ENCODE results near the gene ZMYND12.
"Not testable (repeated sequence)": the region's sequence is repeated elsewhere in the genome, so short reads cannot be mapped to it uniquely, and the experiment has no call there.

The ZMYND12 gene

GRCh38 chr1:42456010-42456753, at the start of gene ZMYND12, which contains the start of gene PPCS:
Gene ZMYND12 (minus strand): TSS chr1:42456022. CDS start chr1:42455997, 25 bp downstream.
Gene PPCS (plus strand): TSS chr1:42456543. CDS start chr1:42456566, 23 bp downstream.
- Mint-ChIP-seq H3K27ac (peak within 1 kb of the TSS; percentile 97), H3K4me1 (ENCODE audit: low read depth) (peaks cover 47% of the 10 kb centered on the region), H3K4me3 (peak within 1 kb of the TSS; percentile 95)

GRCh38 chr1:42504535-42505128, 48.8 kb upstream of the ZMYND12 start:
- Mint-ChIP-seq H3K36me3 (peaks cover 23% of the 10 kb centered on the region), H3K27ac (no peak overlapping the region), H3K27me3 (no peaks in the 10 kb centered on the region), H3K4me1 (ENCODE audit: low read depth) (no peaks in the 10 kb centered on the region), H3K4me3 (no peak overlapping the region), H3K9me3 (ENCODE audit: low read depth) (no peaks in the 10 kb centered on the region)

More at GRCh38 chr1:42456010-42456753, at the start of gene ZMYND12, which contains the start of gene PPCS:
- H3K36me3 Mint-ChIP-seq, result peaks cover 8% of the 10 kb centered on the region
- H3K9me3 Mint-ChIP-seq (ENCODE audit: low read depth), result no peaks in the 10 kb centered on the region
- no peaks in the 10 kb centered on the region for H3K27me3 Mint-ChIP-seq

GRCh38 chr1:42502031-42502430, 46.2 kb upstream of the ZMYND12 start:
- H3K36me3 Mint-ChIP-seq, result peaks cover 17% of the 10 kb centered on the region
- H3K27me3 Mint-ChIP-seq; H3K27ac Mint-ChIP-seq; H3K4me1 Mint-ChIP-seq (ENCODE audit: low read depth); H3K9me3 Mint-ChIP-seq (ENCODE audit: low read depth); H3K4me3 Mint-ChIP-seq: not testable (repeated sequence)

DNA sequence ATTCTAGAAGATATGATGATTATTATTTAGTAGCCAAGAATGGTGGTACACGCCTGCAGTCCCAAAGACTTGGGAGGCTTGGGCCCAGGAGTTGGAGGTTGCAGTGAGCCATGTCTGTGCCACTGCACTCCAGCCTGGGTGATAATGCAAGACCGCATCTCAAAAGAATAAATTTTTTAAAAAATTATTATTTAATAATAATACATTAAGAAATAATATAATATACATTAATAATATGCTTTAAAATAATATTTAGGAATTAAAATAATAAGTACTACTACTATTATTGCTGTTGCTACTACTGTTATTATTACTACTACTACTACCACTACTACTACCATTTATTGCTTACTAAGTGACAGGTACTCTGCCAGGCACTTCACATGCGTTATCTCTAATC, 34.4 kb upstream of the ZMYND12 start:
- no peak overlapping the region for H3K27ac Mint-ChIP-seq
- H3K9me3 Mint-ChIP-seq (ENCODE audit: low read depth), result no peaks in the 10 kb centered on the region
- H3K4me1 Mint-ChIP-seq (ENCODE audit: low read depth), result no peaks in the 10 kb centered on the region
- H3K36me3 Mint-ChIP-seq, result peaks cover 16% of the 10 kb centered on the region
- no peak overlapping the region for H3K4me3 Mint-ChIP-seq
- no peaks in the 10 kb centered on the region for H3K27me3 Mint-ChIP-seq

GRCh38 chr1:42484382-42484781, 28.6 kb upstream of the ZMYND12 start:
- no peaks in the 10 kb centered on the region for H3K27me3 Mint-ChIP-seq
- no peak overlapping the region for H3K27ac Mint-ChIP-seq
- H3K9me3 Mint-ChIP-seq (ENCODE audit: low read depth), result no peaks in the 10 kb centered on the region
- no peaks in the 10 kb centered on the region for H3K4me1 Mint-ChIP-seq (ENCODE audit: low read depth)
- no peak overlapping the region for H3K4me3 Mint-ChIP-seq
- H3K36me3 Mint-ChIP-seq, result peaks cover 9% of the 10 kb centered on the region

DNA sequence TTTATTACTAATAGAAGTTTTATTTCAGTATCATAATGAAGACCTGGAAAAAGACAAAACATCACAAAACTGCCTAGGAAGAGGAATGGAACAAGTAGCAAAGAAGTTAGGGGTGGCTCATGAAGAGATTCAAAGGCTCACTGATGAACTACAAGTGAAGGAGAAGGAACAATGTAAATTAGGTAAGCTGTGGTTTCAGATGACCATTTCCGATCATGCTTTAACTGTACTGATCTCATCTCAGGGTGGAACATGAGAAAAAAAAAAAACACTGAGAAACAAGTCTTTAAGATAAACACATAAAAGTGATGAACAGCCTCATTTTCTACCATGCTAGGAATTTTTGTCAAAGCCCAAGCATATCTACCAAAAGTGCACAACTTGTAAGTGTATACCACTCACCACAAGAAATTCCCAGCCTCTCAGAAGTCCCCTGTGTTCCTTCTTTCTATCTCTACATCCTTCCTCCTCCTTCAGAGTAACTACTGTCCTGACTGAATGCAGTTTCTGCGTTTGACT, 26.9 kb upstream of the ZMYND12 start:
- Mint-ChIP-seq H3K9me3 (ENCODE audit: low read depth) (no peaks in the 10 kb centered on the region), H3K27ac (no peak overlapping the region), H3K27me3 (no peaks in the 10 kb centered on the region), H3K4me1 (ENCODE audit: low read depth) (no peaks in the 10 kb centered on the region), H3K36me3 (peaks cover 9% of the 10 kb centered on the region), H3K4me3 (no peak overlapping the region)

DNA sequence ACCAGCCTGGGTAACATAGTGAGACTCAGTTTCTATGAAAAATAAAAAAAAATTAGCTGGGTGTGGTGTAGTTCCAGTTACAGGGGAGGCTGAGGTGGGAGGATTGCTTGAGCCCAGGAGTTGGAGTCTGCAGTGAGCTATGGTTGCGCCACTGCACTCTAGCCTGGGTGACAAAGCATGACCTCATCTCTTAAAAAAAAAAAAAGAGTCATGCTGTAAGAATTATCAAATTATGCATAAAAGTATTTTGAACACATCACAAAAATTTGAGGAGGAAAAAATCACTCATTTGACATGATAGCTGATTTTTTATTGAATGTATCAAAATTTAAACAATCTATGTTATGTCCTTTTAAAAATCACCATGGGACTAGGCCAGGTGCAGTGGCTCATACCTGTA, 25.1 kb upstream of the ZMYND12 start:
- H3K27ac Mint-ChIP-seq, result no peak overlapping the region
- H3K9me3 Mint-ChIP-seq (ENCODE audit: low read depth), result no peaks in the 10 kb centered on the region
- peaks cover 7% of the 10 kb centered on the region for H3K36me3 Mint-ChIP-seq
- H3K4me1 Mint-ChIP-seq (ENCODE audit: low read depth), result no peaks in the 10 kb centered on the region
- no peak overlapping the region for H3K4me3 Mint-ChIP-seq
- no peaks in the 10 kb centered on the region for H3K27me3 Mint-ChIP-seq

DNA sequence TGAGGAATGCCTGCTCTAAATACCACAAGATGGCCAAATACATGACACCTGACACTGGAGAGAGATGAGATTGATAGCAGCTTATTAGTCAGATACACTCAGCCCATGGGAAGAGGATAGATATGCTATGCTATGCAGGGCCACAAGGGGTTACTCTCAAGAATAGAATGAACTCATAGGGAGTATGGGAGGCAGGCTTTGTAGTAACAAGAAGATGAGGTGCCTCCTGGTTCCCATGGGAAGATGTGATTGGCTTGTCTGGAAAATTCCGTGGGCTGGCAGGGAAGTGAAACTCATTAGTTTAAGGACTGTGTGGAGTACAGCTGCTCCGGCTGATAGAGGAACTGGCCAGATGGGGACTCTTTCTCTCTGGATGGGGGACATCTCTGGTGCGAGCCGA, 23.8 kb upstream of the ZMYND12 start:
- Mint-ChIP-seq H3K36me3 (peaks cover 5% of the 10 kb centered on the region), H3K27me3 (no peaks in the 10 kb centered on the region), H3K4me1 (ENCODE audit: low read depth) (no peaks in the 10 kb centered on the region), H3K9me3 (ENCODE audit: low read depth) (no peaks in the 10 kb centered on the region), H3K4me3 (no peak overlapping the region), H3K27ac (no peak overlapping the region)

GRCh38 chr1:42477775-42478174, 22.0 kb upstream of the ZMYND12 start:
- no peaks in the 10 kb centered on the region for H3K4me1 Mint-ChIP-seq (ENCODE audit: low read depth)
- H3K36me3 Mint-ChIP-seq, result peaks cover 8% of the 10 kb centered on the region
- H3K4me3 Mint-ChIP-seq, result no peak overlapping the region
- H3K9me3 Mint-ChIP-seq (ENCODE audit: low read depth), result no peaks in the 10 kb centered on the region
- H3K27me3 Mint-ChIP-seq, result no peaks in the 10 kb centered on the region
- no peak overlapping the region for H3K27ac Mint-ChIP-seq

- not testable (repeated sequence) for H3K9me3 Mint-ChIP-seq (ENCODE audit: low read depth); H3K4me1 Mint-ChIP-seq (ENCODE audit: low read depth); H3K27me3 Mint-ChIP-seq; H3K4me3 Mint-ChIP-seq; H3K36me3 Mint-ChIP-seq; H3K27ac Mint-ChIP-seq
Observed at GRCh38 chr1:42477354-42477753, 21.5 kb upstream of the ZMYND12 start.

DNA sequence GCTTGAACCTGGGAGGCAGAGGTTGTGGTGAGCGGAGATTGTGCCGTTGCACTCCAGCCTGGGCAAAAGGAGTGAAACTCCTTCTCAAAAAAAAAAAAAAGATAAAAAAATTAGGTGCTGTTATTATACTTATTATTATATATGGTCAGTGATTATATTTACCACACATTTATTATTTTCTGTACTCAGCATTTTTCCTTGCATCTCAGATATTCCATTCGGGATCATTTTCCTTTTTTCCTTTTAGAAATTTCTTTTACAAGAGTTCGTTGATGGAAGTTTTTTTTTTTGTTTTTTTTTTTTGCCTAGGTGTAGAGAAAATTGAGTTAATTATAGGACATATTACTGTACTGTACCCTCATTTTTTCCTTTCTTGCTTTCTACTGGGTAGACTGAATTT, 20.8 kb upstream of the ZMYND12 start:
- Mint-ChIP-seq H3K36me3 (peaks cover 5% of the 10 kb centered on the region), H3K27me3 (no peaks in the 10 kb centered on the region), H3K4me1 (ENCODE audit: low read depth) (no peaks in the 10 kb centered on the region), H3K4me3 (no peak overlapping the region), H3K27ac (no peak overlapping the region), H3K9me3 (ENCODE audit: low read depth) (no peaks in the 10 kb centered on the region)

GRCh38 chr1:42469727-42470126, 13.9 kb upstream of the ZMYND12 start:
- Mint-ChIP-seq H3K27ac (no peak overlapping the region), H3K27me3 (no peaks in the 10 kb centered on the region), H3K4me3 (no peak overlapping the region), H3K9me3 (ENCODE audit: low read depth) (no peaks in the 10 kb centered on the region), H3K36me3 (peaks cover 23% of the 10 kb centered on the region), H3K4me1 (ENCODE audit: low read depth) (no peaks in the 10 kb centered on the region)

- Mint-ChIP-seq H3K9me3 (ENCODE audit: low read depth) (no peaks in the 10 kb centered on the region), H3K36me3 (peaks cover 15% of the 10 kb centered on the region), H3K4me1 (ENCODE audit: low read depth) (peaks cover 24% of the 10 kb centered on the region), H3K27ac (no peak overlapping the region), H3K27me3 (no peaks in the 10 kb centered on the region), H3K4me3 (no peak overlapping the region)
Observed at GRCh38 chr1:42466030-42466429, 10.2 kb upstream of the ZMYND12 start.

DNA sequence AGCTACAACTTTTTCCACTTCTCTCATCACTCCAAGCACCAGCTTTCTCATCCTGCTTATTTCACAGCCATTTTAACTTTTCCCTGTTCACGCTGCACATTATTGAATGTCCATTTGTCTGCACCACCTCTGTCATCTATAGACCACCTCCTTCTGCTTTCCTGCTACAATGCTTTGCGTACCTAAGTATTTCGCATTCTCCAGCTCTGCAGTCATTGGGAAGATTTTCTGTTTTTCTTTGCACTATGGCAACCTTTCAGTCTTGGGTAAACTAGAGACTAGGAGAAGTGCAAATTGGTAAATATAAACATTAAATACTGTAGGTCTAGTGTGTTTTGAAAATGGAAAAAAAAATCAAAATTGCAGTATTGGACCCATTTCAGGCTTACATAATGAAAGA, 8.1 kb upstream of the ZMYND12 start:
- peak overlapping the region; percentile 91 for H3K4me3 Mint-ChIP-seq
- H3K36me3 Mint-ChIP-seq, result peaks cover 12% of the 10 kb centered on the region
- no peaks in the 10 kb centered on the region for H3K9me3 Mint-ChIP-seq (ENCODE audit: low read depth)
- no peaks in the 10 kb centered on the region for H3K27me3 Mint-ChIP-seq
- peak overlapping the region; percentile 1 for H3K27ac Mint-ChIP-seq
- H3K4me1 Mint-ChIP-seq (ENCODE audit: low read depth), result peaks cover 41% of the 10 kb centered on the region

GRCh38 chr1:42462828-42463763, 7.3 kb upstream of the ZMYND12 start, which contains the start of gene CCDC30:
Gene CCDC30 (plus strand): TSS chr1:42463286. CDS start chr1:42480552, 17,266 bp downstream.
- peaks cover 49% of the 10 kb centered on the region for H3K4me1 Mint-ChIP-seq (ENCODE audit: low read depth)
- H3K27me3 Mint-ChIP-seq, result no peaks in the 10 kb centered on the region
- peak within 1 kb of the TSS; percentile 87 for H3K27ac Mint-ChIP-seq
- no peaks in the 10 kb centered on the region for H3K9me3 Mint-ChIP-seq (ENCODE audit: low read depth)
- H3K4me3 Mint-ChIP-seq, result peak within 1 kb of the TSS; percentile 91
- peaks cover 10% of the 10 kb centered on the region for H3K36me3 Mint-ChIP-seq
